ENCODE results near the gene EGFLAM.

Gene EGFLAM

DNA sequence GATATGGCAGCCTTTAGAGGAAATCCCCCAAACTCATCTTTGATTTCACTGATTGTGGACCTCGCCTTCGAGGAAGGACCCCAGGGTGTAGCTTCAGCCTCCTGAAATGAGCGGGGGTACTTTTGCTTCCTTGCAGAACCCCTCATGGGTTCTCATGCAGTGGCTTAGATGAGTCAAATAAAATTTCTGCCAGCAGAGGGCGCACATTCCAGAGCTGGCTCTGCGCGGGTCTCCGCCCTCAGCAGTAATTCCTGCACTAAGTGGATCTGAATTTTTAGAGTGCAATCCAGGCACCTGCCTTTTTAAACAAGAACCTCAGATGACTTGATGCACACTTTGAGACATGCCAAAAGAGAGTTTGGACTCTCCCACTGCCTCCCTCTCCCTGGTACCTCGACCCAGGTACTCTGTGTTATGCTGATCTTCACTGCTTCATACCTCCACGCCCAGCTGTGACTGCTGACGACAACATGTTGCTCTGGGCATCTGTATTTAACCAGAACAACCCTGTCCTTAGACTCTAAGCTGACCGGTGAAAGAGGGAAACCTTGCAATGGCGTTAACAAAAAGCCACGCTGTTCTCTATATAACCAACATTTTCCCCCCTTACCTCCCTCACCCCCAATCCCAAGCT lies 7.3 kb downstream of the EGFLAM start:
- peak; percentile 9 for DNase-seq (ENCODE audit: low spot score)

DNA sequence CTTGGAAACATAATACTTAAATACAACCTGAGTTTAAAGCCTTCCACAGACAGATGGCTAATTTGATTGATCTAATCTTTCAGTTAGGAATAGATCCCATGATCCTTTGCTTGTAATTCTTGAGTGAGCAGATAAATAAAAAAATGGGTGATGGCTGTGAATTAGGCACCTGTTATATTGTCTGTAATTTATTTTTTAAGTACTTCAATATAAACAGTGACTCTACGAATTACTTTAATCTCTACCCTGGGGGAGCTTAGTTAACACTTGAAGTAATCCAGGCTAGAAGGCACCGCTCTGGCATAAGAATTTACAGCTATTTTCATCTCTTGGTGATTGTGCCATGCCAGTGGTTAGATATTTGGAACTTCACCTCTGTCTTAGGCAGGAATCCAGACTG lies 9.0 kb downstream of the EGFLAM start:
- no peak for DNase-seq (ENCODE audit: low spot score)

DNA sequence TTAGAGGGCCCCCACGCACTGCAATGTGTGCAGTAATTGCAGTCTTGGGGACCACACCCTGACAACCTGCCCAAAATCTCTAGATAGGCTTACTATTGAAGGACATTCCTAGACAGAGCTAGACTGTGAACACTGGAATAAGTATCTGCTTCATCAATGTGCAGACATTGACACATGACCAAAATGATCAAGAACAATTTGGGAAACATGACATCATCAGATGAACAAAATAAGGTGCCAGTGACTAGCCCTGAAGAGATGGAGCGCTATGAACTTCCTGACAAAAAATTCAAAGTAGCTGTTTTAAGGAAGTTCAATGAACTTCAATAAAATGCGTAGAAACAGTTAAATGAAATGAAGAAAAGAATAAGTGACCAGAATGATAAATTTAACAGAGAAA lies 15.3 kb downstream of the EGFLAM start:
- no peak for DNase-seq (ENCODE audit: low spot score)

DNA sequence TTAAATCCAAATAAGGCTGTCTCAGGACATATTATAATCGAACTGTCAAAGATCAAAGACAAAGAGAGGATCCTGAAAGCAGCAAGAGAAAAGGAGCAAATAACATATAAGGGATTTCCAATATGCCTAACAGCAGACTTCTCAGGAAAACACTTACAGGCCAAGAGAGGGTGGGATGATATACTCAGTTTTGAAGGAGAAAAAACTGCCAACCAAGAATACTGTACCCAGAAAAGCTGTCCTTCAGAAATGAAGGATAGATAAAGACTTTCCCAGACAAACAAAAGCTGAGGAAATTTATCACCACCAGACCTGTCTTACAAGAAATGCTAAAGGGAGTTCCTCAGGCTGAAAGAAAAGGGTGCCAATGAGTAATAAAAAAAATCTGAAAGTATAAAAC lies 16.0 kb downstream of the EGFLAM start:
- DNase-seq (ENCODE audit: low spot score), result no peak

DNA sequence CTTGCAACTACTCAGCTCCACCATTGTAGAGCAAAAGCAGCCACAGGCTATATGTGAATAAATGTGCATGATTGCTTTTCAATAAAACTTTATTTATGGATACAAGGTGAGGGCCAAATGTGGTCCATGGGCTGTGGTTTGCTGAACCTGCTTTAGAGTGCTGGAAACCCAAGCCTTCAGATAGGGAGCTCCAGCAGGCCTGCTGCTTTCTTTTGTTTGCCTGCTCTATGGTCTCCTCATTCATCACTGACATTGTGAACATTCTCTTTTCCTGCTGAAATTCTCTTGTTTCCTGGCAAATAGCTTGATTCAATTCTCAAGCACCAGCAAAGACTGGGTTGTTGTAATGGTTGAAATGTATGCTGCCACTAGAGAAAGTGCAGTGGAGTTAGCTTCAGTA lies 26.0 kb downstream of the EGFLAM start:
- no peak for DNase-seq (ENCODE audit: low spot score)

DNA sequence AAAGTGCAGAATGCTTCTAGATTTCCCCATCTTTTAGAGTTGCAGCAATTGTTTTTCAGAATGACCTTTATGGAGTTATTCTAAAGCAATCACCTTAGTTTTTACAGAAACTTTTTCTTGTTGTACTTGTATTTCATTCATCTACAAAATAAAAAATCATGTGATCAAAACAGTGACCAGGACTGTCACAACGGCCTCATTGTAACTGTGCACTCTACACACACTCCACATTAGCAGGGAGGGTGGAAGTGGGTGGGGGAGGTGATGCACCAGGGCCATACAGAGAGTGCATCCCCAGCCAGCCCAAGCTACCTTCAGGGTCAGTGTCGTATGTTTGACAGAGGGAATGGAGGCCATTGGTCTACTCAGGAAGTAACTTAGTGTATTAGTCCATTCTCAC lies 26.9 kb downstream of the EGFLAM start:
- no peak for DNase-seq (ENCODE audit: low spot score)

DNA sequence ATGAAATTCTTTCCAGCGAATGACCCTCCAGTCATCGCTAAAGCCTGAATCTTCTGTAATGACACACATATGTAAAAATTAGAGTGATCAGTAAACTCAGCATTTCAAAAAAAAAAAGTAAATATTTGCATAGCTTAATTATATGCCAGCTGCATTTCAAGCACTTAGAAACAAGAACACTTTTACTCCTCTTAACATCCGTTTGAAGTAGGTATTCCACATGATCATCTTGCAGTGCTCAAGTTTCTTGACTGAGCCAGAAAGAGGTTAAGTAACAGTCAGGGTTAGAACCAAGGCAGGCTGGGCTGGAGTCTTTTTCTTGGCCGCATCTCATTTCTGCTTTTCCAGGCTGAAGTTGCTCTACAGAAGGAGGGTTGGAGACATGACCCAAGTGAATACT lies 27.6 kb downstream of the EGFLAM start:
- no peak for DNase-seq (ENCODE audit: low spot score)

DNA sequence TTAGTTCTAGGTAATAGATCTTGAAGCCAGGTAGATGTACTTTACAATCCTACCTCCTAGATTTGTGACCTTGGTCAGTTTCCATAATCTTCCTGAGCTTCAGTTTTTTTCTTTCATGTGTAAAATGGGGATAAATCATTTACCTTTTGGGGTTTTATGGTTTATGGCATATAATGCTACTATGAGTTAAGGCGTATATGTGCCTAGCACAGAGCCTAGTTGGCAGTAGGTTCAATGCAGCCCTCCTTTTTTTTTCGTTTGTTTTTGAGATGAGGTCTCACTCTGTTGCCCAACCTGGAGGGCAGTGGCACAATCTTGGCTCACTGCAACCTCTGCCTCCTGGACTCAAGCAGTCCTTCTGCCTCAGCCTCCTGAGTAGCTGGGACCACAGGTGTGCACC lies 28.8 kb downstream of the EGFLAM start:
- DNase-seq (ENCODE audit: low spot score), result no peak

DNA sequence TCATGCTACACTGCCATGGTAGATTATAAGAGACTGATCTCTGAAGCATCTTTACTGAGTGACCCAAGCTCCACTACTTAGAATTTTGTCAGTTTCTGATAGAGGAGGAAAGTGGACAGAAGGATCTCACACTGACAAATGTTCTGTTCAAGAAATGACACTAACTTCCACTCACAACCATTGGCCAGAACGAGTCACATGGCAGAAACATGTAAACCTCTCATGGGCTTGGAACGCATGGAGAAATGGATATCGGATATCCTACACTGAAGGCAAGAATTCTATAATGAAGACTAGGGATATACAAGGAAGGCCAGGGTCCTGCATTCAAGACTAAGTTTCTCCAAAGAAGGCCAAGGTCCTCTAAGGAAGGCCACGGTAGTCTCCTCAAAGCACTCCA lies 31.1 kb downstream of the EGFLAM start:
- DNase-seq (ENCODE audit: low spot score), result no peak

DNA sequence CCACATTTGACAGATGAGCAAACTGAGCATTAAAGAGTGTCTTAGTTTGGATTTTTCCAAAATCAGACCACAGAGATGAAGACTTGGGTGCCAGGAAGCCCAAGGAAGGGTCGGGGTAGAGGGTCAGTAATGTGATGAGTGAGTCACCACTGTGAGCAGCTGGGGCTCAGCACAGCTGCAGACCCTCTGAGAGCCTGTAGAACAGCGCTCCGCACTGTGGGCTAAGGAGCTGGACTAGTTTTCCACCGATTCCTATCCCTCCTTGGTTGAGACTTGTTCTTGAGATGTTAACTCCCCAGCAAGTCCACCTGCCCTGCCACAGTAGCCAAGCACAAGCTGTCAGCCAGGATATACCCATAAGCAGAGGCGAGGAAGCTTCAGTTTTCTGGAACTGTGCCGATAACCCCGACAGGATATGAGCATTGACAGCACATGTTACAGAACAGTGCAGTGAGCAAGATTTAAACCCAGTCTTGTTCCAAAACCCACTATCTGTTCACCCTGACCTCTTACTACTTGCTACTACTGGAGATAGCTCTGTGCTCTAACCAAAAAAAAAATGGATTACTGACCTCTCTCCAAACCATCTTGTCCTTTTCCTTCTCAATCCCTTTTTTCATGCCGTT lies 31.8 kb downstream of the EGFLAM start:
- DNase-seq (ENCODE audit: low spot score), result no peak

DNA sequence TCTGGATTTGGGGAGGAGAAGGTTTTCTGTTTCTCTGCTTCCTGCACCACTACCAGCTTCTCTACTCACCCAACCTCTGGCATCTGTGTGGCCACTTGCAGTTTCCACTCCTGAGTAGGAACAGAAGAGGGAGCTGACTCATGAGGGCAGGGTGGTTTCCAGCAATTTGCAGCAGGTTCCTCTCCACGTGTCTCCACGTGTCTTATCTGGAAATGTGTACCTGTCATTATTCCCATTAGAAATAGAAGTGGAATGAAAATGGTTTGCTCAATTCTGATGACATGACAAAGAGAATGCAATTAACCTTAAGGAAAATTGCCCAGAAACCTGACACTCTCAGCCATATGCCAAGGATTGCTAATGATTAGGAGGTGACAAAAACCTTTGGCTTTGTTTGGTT lies 33.0 kb downstream of the EGFLAM start:
- DNase-seq (ENCODE audit: low spot score), result no peak

DNA sequence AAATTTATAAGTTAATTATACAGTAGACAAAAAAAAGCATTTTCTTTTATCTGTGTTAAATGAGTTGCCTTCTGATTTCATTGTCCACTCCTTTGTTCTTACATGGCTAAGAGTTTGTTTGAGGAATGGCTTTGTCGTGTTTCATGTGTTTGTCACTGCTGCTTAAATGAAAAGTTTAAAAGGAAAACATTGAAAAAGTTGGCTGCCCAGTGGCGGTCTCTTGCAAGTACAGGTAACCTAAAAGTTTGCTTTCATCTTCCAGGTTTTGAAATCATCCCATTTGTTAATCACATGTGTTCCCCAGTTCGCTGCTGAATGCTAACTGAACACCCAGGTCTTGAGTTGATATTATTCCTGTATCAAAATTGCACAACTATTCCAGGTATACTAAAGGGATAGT lies 33.9 kb downstream of the EGFLAM start:
- DNase-seq (ENCODE audit: low spot score), result no peak

DNA sequence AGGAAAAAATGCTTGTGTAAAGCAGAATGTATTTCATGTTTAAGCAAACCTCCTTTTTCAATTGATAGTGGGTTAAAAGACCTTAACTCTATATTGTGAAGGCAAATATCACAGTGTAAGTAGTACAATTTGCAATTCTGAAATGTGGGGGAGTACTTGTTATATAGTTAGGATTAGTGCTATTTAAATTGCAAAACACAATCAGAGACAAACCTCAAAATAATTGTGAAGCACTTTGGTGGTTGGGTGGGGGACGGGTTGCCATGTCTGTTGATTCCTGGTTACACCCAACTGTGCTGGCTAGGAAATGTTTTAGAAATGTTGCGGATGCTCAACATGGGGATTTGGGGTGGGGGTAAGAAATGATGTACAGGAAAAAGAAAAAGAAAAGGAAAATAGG lies 37.4 kb downstream of the EGFLAM start:
- no peak for DNase-seq (ENCODE audit: low spot score)

DNA sequence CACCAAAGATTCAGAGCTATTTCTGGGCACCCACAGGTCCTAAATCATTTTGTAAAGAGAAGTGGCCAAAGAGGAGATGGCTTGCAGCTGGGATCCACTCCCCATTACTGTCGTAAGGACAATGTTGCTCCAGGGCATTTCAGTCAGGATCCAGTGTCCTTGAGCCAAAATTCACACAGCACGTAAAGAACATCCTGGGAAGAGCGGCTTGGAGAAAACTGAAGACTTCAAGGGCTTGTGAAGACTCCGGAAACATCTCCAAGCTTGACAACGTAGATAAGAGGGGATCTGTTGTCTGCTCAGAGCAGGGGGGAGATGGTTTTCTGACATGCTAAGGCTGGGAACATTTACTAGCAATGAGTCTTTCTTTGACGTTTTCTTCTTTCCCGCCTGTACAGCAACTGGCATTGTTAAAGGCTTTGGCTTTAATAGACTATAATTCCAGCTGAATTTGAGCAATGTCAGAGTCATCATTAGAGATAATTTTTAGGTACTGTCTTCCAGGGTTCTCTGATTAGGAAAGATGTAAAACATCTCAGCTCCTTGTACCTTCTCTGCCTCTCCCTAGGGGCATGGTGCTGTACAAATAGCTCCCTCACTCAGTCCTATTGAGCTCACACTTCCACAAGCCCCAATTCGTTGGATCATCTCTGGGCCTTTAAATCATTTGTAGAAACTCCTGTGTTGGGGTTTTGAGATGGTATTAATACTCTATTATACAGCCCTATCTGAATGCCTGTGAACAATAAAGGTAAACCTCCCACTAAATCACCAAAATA lies 39.7 kb downstream of the EGFLAM start:
- DNase-seq (ENCODE audit: low spot score), result no peak

DNA sequence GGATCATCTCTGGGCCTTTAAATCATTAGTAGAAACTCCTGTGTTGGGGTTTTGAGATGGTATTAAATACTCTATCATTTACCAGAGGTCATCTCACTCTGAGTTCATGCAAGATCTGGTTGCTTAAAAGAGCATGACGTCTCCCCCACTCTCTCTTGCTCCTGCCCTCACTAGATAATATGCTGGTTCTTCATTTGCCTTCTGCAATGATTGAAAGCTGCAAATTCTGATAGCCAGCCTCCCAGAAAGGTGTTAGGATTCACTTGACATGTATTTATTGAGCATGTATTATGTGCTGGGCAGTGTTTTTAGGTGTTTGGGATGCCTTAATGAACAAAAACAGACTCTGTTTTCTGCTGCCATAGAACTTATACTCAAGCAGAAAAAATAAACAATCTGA lies 41.2 kb downstream of the EGFLAM start:
- no peak for DNase-seq (ENCODE audit: low spot score)

DNA sequence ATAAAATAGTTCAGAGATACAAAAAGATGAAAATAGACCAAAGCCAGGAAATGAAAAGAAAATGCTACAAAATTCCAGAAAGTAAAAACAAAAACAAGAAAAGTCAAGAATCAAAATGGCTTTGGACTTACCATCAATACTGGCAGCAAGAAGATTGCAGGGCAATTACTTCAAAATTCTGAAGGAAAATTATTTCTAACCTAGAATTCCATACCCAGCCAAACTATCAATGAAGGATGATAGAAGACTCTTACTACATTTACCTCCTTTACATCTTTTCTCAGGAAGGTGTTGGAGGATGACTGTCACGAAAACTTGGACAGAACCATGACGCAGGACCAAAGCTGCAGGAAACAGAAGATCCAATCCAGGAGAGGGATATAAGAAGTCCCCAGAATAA lies 46.8 kb downstream of the EGFLAM start:
- DNase-seq (ENCODE audit: low spot score), result no peak

DNA sequence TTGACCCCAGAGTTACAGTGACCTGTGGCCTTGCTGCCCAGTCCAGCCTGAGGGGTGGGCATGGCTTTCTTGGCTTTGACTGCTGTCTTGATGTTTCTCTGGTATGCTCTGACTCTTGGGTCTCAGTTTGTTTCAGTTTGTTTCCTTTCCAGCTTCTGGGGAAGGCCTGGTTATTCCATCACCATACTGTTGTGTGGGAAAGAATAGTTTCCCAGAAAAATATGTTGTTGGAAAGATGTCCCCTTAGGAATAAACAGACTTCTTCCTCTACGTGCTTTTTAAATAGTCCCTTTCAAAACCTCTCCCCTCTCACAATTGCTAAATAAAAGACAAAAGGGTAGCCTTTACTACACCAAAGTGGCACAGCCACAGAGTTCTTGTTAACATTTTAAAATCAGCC lies 49.5 kb downstream of the EGFLAM start:
- DNase-seq (ENCODE audit: low spot score), result no peak

DNA sequence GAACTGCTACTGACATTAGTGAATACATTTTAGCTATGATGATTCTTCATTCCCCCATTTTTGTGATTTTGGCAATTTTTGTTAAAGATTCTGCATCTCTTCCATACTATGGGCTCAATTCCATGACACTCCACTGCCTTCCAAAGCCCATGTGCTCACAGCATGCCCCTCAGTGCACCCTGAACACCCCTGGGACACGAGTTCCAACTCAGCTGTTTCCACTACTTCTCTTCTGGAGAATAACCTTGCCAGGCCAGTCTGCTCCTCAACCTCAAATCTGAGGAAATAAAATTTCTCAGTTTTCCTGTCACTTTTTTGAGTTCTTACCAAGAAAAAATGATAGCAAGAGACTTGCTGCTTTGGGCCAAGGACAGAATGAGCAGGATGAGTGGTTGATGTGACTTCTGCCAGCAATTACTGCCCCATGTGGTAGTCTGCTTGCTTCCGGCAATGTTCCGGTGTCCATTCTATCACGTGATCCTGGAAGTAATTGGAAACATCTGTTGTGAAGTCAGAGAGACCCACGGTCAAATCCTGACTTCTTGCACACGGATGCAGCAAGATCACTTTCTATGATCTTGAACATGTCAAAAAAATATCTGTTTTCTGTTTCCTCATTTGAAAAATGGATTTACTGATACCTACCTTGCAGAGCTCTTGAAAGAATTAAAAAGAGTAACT lies 58.3 kb downstream of the EGFLAM start:
- no peak for DNase-seq (ENCODE audit: low spot score)

DNA sequence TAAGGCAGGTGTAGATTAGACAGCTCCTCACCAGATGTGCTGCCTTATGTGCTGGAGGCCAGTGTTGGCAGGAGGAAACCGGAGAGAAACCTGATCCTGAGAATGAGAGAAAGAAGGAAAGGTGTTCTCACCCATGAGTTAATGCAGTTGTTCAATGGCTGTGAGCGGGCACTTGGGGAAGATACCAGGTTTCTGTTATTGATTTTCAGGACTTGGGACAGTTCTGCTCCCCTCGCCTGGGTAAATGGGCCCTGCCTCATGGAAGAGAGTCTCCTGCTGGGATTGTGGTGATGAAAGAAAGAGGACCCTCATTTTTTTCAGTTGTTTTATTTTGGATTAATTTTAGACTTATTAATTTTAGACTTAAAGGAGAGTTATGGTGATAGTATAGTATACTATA lies 59.5 kb downstream of the EGFLAM start:
- no peak for DNase-seq (ENCODE audit: low spot score)

DNA sequence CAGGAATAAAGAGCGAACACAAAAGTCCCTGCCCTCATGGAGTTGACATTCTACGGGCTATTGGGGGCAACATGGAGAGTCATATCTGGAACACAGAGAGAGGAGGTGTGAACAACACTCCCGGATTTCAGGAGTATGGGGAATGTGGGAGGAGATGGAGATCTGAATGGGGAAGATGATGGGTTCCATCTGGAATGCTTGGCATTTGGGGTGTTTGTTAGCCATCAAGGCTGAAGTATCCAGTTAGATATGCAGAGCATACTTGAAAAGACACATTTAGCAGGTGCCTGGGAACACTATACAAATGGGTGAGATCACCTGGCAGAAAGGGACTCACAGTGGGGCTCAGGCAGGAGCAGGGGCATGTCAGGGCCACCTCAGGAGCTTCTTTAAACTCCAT lies 61.1 kb downstream of the EGFLAM start:
- DNase-seq (ENCODE audit: low spot score), result no peak

DNA sequence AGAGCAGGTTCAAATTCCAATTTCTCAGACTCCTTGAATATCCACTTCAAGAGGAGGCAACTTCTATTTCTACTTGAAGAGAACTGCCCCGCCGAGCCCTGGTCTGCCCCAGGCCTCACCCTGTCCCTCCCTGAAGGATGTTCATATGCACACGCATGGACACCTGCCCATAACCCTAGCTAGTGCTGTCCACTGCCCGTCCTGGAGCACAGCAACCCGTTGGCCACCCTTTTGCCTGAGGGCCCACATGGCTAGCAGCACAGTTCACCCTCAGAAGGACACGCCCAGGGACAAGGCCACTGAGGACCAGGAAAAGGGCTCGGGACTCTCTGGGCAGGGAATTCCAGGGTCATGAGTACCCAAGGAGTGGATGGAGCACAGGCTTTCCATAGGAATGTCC lies 63.6 kb downstream of the EGFLAM start:
- no peak for DNase-seq (ENCODE audit: low spot score)

DNA sequence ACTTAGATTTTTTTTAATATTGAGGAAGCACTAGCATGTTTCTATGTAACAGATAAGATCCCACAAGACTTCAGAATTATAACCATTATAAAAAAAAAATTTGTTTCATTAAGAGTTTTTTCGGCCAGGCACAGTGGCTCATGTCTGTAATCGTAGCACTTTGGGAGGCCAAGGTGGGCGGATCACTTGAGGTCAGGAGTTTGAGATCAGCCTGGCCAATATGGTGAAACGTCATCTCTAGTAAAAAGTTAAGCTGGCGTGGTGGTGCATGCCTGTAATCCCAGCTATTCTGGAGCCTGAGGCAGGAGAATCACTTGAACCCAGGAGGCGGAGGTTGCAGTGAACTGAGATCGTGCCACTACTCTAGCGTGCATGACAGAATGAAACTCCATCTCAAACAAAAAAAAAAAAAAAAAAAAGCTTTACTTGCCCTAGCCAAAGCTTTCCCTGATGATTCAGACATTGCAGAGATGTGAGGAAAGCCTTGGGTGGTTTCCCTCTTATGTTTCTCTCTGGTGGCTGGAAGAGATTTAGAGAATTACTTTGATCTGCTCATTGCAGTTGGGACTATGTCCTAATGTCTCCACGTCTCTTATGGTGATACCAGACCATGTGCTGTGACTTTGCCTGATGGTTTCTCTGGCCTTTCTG lies 65.4 kb downstream of the EGFLAM start:
- DNase-seq (ENCODE audit: low spot score), result no peak
